Measurements from ENCODE around the gene INPP5E. TPM values are rescaled to one million over a fixed set of nuclear protein-coding genes. Genes with fewer than 3 reads are reported as not detected.

The INPP5E gene
- total RNA-seq, 1 donor from 2014 or later, result 16.7 TPM

GRCh38 chr9:136471802-136472487, 32.3 kb upstream of the INPP5E start:
- H3K4me3 Mint-ChIP-seq (ENCODE audit: unreplicated experiment), result no peak overlapping the region

GRCh38 chr9:136470792-136471469, 31.3 kb upstream of the INPP5E start:
- Mint-ChIP-seq H3K27ac (ENCODE audit: unreplicated experiment) (no peak overlapping the region), H3K36me3 (ENCODE audit: unreplicated experiment) (peaks cover 37% of the 10 kb centered on the region), H3K9me3 (ENCODE audit: unreplicated experiment) (no peaks in the 10 kb centered on the region), H3K4me1 (ENCODE audit: unreplicated experiment) (no peaks in the 10 kb centered on the region), H3K4me3 (ENCODE audit: unreplicated experiment) (no peak overlapping the region), H3K27me3 (ENCODE audit: unreplicated experiment) (no peaks in the 10 kb centered on the region)
- DNase-seq (ENCODE audit: extremely low spot score, unreplicated experiment), result no peak
- TF ChIP-seq, protein P1, sequence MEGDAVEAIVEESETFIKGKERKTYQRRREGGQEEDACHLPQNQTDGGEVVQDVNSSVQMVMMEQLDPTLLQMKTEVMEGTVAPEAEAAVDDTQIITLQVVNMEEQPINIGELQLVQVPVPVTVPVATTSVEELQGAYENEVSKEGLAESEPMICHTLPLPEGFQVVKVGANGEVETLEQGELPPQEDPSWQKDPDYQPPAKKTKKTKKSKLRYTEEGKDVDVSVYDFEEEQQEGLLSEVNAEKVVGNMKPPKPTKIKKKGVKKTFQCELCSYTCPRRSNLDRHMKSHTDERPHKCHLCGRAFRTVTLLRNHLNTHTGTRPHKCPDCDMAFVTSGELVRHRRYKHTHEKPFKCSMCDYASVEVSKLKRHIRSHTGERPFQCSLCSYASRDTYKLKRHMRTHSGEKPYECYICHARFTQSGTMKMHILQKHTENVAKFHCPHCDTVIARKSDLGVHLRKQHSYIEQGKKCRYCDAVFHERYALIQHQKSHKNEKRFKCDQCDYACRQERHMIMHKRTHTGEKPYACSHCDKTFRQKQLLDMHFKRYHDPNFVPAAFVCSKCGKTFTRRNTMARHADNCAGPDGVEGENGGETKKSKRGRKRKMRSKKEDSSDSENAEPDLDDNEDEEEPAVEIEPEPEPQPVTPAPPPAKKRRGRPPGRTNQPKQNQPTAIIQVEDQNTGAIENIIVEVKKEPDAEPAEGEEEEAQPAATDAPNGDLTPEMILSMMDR (IDR thresholded peaks at IDR 0.05), result no peak

More at GRCh38 chr9:136471802-136472487, 32.3 kb upstream of the INPP5E start:
- Mint-ChIP-seq H3K9me3 (ENCODE audit: unreplicated experiment) (no peaks in the 10 kb centered on the region), H3K36me3 (ENCODE audit: unreplicated experiment) (peaks cover 29% of the 10 kb centered on the region), H3K4me1 (ENCODE audit: unreplicated experiment) (no peaks in the 10 kb centered on the region), H3K27ac (ENCODE audit: unreplicated experiment) (no peak overlapping the region), H3K27me3 (ENCODE audit: unreplicated experiment) (no peaks in the 10 kb centered on the region)
- no peak for DNase-seq (ENCODE audit: extremely low spot score, unreplicated experiment)
- TF ChIP-seq, protein P1 (IDR thresholded peaks at IDR 0.05), result no peak

GRCh38 chr9:136470356-136470755, 30.7 kb upstream of the INPP5E start:
- Mint-ChIP-seq H3K4me3 (ENCODE audit: unreplicated experiment) (no peak overlapping the region), H3K4me1 (ENCODE audit: unreplicated experiment) (no peaks in the 10 kb centered on the region), H3K36me3 (ENCODE audit: unreplicated experiment) (peaks cover 35% of the 10 kb centered on the region), H3K9me3 (ENCODE audit: unreplicated experiment) (no peaks in the 10 kb centered on the region), H3K27ac (ENCODE audit: unreplicated experiment) (no peak overlapping the region), H3K27me3 (ENCODE audit: unreplicated experiment) (no peaks in the 10 kb centered on the region)
- TF ChIP-seq, protein P1 (IDR thresholded peaks at IDR 0.05), result no peak
- no peak for DNase-seq (ENCODE audit: extremely low spot score, unreplicated experiment)

- Mint-ChIP-seq H3K36me3 (ENCODE audit: unreplicated experiment) (peaks cover 35% of the 10 kb centered on the region), H3K27me3 (ENCODE audit: unreplicated experiment) (no peaks in the 10 kb centered on the region), H3K27ac (ENCODE audit: unreplicated experiment) (no peak overlapping the region), H3K9me3 (ENCODE audit: unreplicated experiment) (no peaks in the 10 kb centered on the region), H3K4me1 (ENCODE audit: unreplicated experiment) (no peaks in the 10 kb centered on the region), H3K4me3 (ENCODE audit: unreplicated experiment) (no peak overlapping the region)
- DNase-seq (ENCODE audit: extremely low spot score, unreplicated experiment), result no peak
- TF ChIP-seq, protein P1 (IDR thresholded peaks at IDR 0.05), result no peak
Measured at GRCh38 chr9:136467766-136468165, 28.1 kb upstream of the INPP5E start.

- no peaks in the 10 kb centered on the region for H3K27me3 Mint-ChIP-seq (ENCODE audit: unreplicated experiment)
- no peak overlapping the region for H3K27ac Mint-ChIP-seq (ENCODE audit: unreplicated experiment)
- no peaks in the 10 kb centered on the region for H3K4me1 Mint-ChIP-seq (ENCODE audit: unreplicated experiment)
- no peak overlapping the region for H3K4me3 Mint-ChIP-seq (ENCODE audit: unreplicated experiment)
- no peaks in the 10 kb centered on the region for H3K9me3 Mint-ChIP-seq (ENCODE audit: unreplicated experiment)
- peaks cover 42% of the 10 kb centered on the region for H3K36me3 Mint-ChIP-seq (ENCODE audit: unreplicated experiment)
- no peak for DNase-seq (ENCODE audit: extremely low spot score, unreplicated experiment)
- TF ChIP-seq, protein P1 (IDR thresholded peaks at IDR 0.05), result no peak
Measured at GRCh38 chr9:136466155-136466541, 26.5 kb upstream of the INPP5E start.
